K562 (cell line): ENCODE measurements around the gene VPS11. TPM values are rescaled to one million over a fixed set of nuclear protein-coding genes. Genes with fewer than 3 reads are reported as not detected.

Experiments used
- CHD7 ChIP-seq: fragments of 200-600 bp; sonication (generic); IDR thresholded peaks from one replicate; pipeline ENCODE4 v1.6.1; 2012; ENCODE audit warnings: mild to moderate bottlenecking, low read depth, low read length, inconsistent platforms
- ELF1 ChIP-seq: fragments of 200-800 bp; sonication (Bioruptor generic); IDR thresholded peaks from 2 replicates; pipeline ENCODE4 v1.6.1; 2016; ENCODE audit warnings: missing genetic modification characterization, missing compliant biosample characterization
- ID3 ChIP-seq, 2 experiments: fragments of 250-450 bp in 1 of 2; fragments of 450-650 bp in 1 of 2; sonication (Bioruptor Pico) in 1 of 2; IDR thresholded peaks; 2 replicates each; pipeline versions ENCODE4 v1.6.1 to v1.8.0; 2016 to 2021; ENCODE audit warnings: mild to moderate bottlenecking in 2 of 2, moderate library complexity in 2 of 2, missing compliant biosample characterization in 1 of 2, missing genetic modification characterization in 1 of 2
- SMAD1 ChIP-seq: fragments of 150-350 bp; IDR thresholded peaks from 2 replicates; pipeline ENCODE4 v1.6.1; 2014; ENCODE audit warnings: low read length, low read depth; ENCODE audit not compliant: partially characterized antibody
- ZBTB12 ChIP-seq: fragments of 250-450 bp; sonication (Bioruptor Pico); IDR thresholded peaks from 2 replicates; pipeline ENCODE4 v1.4.0; 2020
- ZFP91 ChIP-seq: sonication (generic); formaldehyde crosslinking; IDR thresholded peaks from 2 replicates; pipeline ENCODE4 v1.8.0; 2022; ENCODE audit warnings: mild to moderate bottlenecking, missing genetic modification reagents
- ZNF134 ChIP-seq: fragments of 250-450 bp; sonication (Bioruptor Pico); conservative IDR thresholded peaks from 2 replicates; pipeline ENCODE4 v1.4.0; 2020
- ZNF3 ChIP-seq: fragments of 250-450 bp; sonication (Bioruptor Pico); IDR thresholded peaks from 2 replicates; pipeline ENCODE4 v1.5.0; 2021; ENCODE audit warnings: mild to moderate bottlenecking, moderate library complexity
- ZNF79 ChIP-seq: fragments of 250-450 bp; sonication (Bioruptor Pico); IDR thresholded peaks from 2 replicates; pipeline ENCODE4 v1.4.0; 2020; ENCODE audit warnings: low read depth, mild to moderate bottlenecking, moderate library complexity
- polyA plus RNA-seq, 8 experiments: library from polyadenylated mRNA; depleted of rRNA in 4 of 8; stranded (reverse) in 5 of 8; unstranded in 3 of 8; fragments of >200 nt; fragmentation: Nextera tagmentation in 2 of 8; fragmentation: Illumina TruSeq in 1 of 8; extraction: Ambion mirVana in 2 of 8; extraction: Trizol in 1 of 8; gene quantifications; 2 replicates each; pipeline versions ENCODE4 v1.2.1 to v1.2.3, GENCODE V29; 2011 to 2014; ENCODE audit warnings: inconsistent platforms in 1 of 8, missing spikeins in 1 of 8
- total RNA-seq, 7 experiments: library from RNA; depleted of rRNA in 6 of 7; stranded (reverse); fragments of >200 nt in 6 of 7; fragmentation: Illumina TruSeq in 2 of 7; extraction: Trizol in 2 of 7; gene quantifications; 2 replicates each; pipeline versions ENCODE4 v1.2.1 to v1.2.3, GENCODE V29; 2011 to 2021; ENCODE audit warnings: low replicate concordance in 1 of 7

The VPS11 gene
- total and polyA plus RNA-seq, 9 of the 15 experiments (the other 6 are each of a cell fraction or from before 2014, with no cell fraction given) = 14.1 to 35.5 (median 27.5) TPM

- no peak for TF ChIP-seq CHD7
- TF ChIP-seq ZBTB12 (CRISPR knock-in tag) = no peak
- no peak for TF ChIP-seq ZNF3 (CRISPR knock-in tag)
- TF ChIP-seq ZNF134 = no peak
- TF ChIP-seq ZNF79 (CRISPR knock-in tag) = no peak
- no peak for TF ChIP-seq ID3 (CRISPR knock-in tag; IDR thresholded peaks at IDR 0.05)
- TF ChIP-seq ID3 (tag; IDR thresholded peaks at IDR 0.05) = no peak; the same call in 1 of the 2 replicates
- peak; percentile 97 for TF ChIP-seq ZFP91 (CRISPR knock-in tag)
- TF ChIP-seq ELF1 (tag) = peak; percentile 12
- TF ChIP-seq SMAD1 = no peak
Measured at GRCh38 chr11:119106564-119107537, 39.2 kb downstream of the VPS11 start, which contains the start of gene C2CD2L (continued).
